ENCODE data around the gene ESRRB.
A peak's percentile ranks its signal among the peaks of the same experiment; 100 is the strongest.

Gene ESRRB

GRCh38 chr14:76456891-76457586 is 81.1 kb downstream of the ESRRB start:
- DNase-seq: no peak

- no peak for DNase-seq
Observed at GRCh38 chr14:76457841-76458240, 81.9 kb downstream of the ESRRB start.

DNA sequence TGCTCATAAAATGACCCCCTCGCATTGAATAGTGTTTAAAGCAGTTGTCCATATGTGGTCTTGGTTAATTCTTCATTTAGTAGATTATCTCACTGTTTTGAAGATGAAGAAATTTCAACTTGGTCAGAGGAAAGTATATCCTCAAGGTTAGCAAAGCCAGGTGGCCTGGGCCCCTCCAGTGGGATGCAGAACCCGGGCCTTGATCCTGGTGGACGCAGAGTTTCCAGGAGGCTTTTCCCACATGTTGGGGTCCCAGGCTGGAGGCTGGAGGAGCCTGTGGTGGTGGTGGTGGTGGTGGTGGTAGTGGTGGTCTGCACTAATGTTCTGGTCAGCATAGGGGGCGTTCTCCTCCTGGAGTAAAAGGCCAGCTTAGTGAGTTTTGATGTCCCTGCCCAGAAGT is 85.9 kb downstream of the ESRRB start:
- DNase-seq: no peak

DNA sequence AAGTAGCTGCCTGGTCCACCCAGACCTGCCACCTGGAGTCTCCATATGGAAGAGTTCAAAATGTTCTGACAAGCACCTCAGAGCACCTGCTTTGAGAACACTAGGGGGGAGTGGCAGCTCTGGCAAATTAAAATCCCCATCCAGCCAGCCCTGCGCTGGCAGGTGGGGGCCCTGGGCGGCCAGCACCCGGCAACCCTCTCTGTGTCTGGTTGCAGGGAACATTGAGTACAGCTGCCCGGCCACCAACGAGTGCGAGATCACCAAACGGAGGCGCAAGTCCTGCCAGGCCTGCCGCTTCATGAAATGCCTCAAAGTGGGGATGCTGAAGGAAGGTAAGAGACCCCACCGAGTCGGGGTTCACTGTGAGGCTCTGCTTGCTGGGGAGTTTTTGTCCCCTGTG is 86.4 kb downstream of the ESRRB start:
- no peak for DNase-seq

GRCh38 chr14:76463105-76463504 is 87.2 kb downstream of the ESRRB start:
- no peak for DNase-seq

GRCh38 chr14:76464856-76465255 is 88.9 kb downstream of the ESRRB start:
- DNase-seq: no peak

GRCh38 chr14:76465664-76466063 is 89.7 kb downstream of the ESRRB start:
- no peak for DNase-seq

DNA sequence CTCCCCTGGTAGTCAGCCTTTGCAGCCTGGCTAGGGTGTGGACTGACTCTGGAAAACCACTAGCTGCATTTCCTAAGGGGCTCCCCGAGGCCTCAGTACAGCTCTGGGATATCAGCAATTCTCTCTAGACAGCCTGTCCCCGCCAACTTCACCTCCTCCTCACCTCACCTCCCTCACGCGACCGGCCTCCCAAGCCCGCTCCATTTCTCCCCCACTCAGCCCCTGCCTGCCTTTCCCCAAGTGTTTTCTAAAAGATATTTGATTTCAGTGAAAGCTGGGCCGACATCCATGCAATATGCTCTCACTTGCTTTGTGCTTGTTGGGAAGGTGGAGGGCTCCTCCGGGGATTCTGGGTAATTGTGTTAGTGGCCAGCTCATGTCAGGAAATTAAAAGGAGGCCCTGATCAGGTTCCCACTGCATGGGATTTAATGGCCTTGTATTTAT is 91.8 kb downstream of the ESRRB start:
- DNase-seq: no peak

DNA sequence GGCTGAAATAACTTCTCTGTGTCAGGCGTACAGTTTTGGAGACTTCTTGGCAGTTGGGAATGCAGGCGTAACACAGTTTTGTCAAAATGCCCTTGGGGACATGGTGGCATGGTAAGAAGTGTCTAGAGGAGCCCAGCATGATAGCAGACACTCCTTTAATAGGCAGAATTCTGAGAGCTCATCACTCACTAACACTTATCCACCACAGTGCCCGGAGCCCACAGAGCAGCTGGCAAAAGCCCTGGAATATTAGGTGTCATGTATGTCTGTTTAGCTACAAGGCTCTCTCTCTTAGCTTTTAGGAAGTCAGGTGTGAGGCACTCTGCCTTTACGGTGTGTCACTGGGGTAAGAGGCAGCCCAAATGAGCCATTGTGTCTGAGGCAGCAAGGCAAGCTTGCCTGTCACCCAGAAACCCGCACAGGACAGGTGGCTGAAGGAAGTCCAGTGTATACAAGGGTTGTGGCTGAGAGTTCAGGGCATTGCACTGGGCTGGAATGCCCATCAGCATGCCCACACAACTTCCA is 96.3 kb downstream of the ESRRB start:
- no peak for DNase-seq

DNA sequence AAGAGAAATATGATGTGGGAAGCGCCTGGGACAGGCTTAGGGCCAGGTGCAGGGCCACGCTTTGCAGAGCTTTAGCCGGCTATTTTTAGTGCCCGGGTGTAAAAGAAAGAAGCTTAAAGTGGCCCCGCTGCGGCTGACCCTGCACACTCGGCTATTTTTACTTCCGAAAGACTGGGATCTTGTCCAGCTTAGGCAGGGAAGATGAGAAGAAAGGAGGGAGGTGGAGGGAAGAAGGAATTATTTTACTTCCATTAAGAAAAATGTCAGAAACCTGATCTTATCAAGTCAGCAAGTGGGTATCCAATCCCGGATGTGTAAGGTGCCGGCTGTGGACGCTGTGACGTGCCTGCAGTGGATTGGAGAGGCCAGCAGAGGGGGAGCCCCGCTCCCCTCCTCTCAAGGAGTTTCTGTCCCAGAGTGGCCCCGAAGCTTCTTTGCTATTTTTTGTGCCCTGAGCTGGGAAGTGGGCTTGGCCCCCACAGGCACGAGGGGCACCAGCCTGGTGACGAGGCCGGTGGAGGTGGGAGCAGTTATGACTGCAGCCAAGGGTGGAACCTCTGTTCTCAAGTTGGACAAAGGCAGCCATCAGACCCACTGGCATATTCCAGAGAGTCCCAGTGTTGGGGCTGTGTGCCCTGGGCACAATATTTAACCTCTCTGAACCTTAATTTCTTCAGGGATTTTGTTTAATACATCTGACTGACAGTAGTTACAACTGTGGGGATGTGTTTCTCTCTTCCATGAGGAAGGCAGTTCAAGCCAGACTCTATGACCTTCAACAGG is 97.7 kb downstream of the ESRRB start:
- no peak for DNase-seq

DNA sequence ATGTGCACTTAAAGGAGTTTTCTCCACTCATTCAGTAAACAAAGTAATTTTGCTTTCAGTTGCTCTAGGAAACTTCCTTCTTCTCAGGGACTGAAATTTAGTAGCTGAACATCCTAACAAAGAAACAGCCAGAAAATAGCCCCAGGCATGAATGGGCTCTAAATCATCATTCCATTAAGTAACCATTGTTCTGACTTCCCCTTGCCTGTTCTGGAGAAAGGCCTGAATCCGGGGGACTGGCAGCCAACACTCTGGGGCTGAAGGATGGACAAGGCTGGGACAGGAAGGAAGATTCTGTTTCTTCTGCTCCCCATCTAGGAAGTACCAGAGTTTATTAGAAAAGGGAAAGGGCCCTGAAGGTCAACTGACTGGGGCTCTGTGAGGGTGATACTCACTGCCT is 104.5 kb downstream of the ESRRB start:
- no peak for DNase-seq

- DNase-seq: no peak
Observed at GRCh38 chr14:76484355-76484754, 108.4 kb downstream of the ESRRB start.

GRCh38 chr14:76486251-76486743 is 110.4 kb downstream of the ESRRB start:
- DNase-seq: peak; percentile 61

DNA sequence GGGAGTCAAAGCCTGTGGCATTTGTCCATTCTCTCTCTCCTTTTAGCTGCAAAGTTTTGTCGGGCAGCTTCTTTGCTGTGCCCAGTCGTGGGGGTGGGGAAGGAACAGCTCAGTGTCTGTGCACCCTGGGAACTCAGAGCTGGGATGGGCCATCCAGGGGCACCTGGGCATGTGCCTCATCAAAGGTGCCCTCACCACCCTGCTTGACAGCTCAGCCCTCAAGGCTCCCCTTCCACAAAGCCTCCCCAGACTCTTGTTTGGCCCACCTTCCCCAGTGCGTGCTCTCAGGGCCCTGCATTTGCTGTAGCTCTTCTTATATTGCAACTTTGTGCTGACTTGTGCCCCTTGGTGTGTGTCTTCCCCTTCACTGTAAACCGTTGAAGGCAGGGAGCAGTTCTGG is 112.6 kb downstream of the ESRRB start:
- no peak for DNase-seq

- no peak for DNase-seq
Observed at GRCh38 chr14:76489667-76490066, 113.7 kb downstream of the ESRRB start.

DNA sequence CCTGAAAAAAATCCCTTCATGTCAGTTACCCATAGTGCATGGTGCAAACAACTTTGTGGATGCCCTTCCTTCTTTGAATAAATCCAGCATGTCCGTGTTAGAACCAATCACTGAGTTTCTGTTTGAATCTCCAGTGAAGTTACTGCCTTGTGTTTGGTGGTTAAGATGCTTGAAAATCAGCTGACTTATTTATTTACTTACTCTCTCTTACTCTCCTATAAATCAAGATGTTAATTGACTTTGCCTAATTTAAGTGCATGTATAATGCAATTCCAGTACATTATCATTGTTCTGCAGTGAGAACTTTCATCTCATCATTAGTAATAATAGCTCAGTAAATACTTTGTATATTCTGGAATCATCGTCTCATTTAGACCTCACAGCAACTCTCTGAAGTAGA is 114.2 kb downstream of the ESRRB start:
- no peak for DNase-seq

DNA sequence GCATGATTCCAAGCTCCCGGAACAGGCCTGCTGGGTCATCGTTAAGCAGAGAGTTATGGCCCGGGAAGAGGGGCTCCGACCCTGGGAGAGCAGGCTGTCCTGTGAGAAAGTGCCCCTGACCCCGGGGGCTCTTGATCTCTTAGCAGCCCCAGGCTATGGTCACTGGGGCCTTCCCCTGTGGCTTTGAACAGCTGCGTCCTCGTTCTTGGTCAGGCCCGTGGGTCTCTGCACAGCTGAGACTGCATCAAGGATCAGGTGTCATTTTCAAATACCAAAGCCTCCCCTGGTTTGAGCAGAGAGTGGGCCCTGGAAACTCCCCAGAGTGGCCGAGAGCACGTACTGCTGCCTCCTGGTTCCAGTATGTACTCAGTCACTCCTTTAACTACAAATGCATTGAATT is 114.8 kb downstream of the ESRRB start:
- no peak for DNase-seq

- DNase-seq: no peak
Observed at GRCh38 chr14:76491172-76491930, 115.4 kb downstream of the ESRRB start.

- DNase-seq: no peak
Observed at GRCh38 chr14:76495983-76496382, 120.0 kb downstream of the ESRRB start.

GRCh38 chr14:76496595-76496994 is 120.7 kb downstream of the ESRRB start:
- DNase-seq: no peak

- no peak for DNase-seq
Observed at GRCh38 chr14:76497550-76498462, 121.9 kb downstream of the ESRRB start.

- DNase-seq: no peak
Observed at GRCh38 chr14:76498463-76498935, 122.6 kb downstream of the ESRRB start.

Measured in NCI-H146 (cell line).